ENCODE data around the gene ZFYVE26.
"Not testable (repeated sequence)": the region's sequence is repeated elsewhere in the genome, so short reads cannot be mapped to it uniquely, and the experiment has no call there.

Gene ZFYVE26

DNA sequence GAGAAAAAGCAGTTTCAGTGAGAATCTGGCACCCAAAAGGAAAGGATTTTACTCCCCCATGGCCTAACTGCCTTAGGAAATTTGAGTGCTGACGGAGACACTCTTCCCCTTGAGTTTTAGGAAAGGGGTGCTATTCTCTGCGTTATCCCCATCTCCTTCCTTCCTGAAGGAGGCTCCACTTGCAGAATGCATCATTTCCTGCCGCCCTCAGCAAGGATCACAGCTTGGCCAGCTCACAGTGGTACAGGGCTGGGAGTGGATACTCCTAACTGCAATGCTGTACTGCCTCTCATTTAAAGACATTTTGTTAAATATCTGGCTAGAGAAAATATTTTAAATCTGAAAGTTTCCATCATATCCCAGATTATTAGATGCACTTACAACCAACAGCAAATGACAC lies 81.7 kb downstream of the ZFYVE26 start:
- ATAC-seq (replicated peaks; ENCODE audit: extremely low read depth, poor library complexity, severe bottlenecking) (no peak), DNase-seq (ENCODE audit: low spot score in 2 of 2) (no peak)
- no peaks in the 10 kb centered on the region for H3K4me1 Mint-ChIP-seq
- H3K27me3 Mint-ChIP-seq = peaks cover 8% of the 10 kb centered on the region
- peaks cover 3% of the 10 kb centered on the region for H3K36me3 Mint-ChIP-seq (ENCODE audit: insufficient read depth)
- H3K4me3 Mint-ChIP-seq = no peak overlapping the region
- H3K9me3 Mint-ChIP-seq = no peaks in the 10 kb centered on the region
- no peak overlapping the region for H3K27ac Mint-ChIP-seq (ENCODE audit: low read depth)

DNA sequence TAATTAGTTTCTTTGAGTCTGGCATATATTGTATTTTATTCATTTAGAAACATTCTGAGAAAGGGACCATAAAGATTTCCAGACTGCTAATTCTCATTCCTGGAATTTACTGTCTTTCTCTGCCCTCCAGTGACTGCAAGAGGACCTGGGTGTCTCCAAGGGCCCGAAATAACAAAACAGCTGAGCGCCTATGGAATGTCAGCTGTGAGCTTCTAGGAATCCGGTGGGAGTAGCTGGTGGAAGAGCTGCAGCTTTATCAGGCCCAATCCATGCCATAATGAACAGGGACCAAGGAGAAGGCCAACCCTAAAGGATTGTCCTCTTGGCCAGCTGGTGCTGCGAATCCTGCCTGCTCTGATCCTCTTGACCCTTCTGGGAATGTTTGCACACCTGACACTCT lies 82.8 kb downstream of the ZFYVE26 start:
- Mint-ChIP-seq H3K9me3 (no peaks in the 10 kb centered on the region), H3K36me3 (ENCODE audit: insufficient read depth) (peaks cover 3% of the 10 kb centered on the region), H3K4me3 (no peak overlapping the region), H3K4me1 (no peaks in the 10 kb centered on the region), H3K27ac (ENCODE audit: low read depth) (no peak overlapping the region), H3K27me3 (peaks cover 8% of the 10 kb centered on the region)
- DNase-seq (ENCODE audit: low spot score in 2 of 2) (no peak), ATAC-seq (replicated peaks; ENCODE audit: extremely low read depth, poor library complexity, severe bottlenecking) (no peak)

DNA sequence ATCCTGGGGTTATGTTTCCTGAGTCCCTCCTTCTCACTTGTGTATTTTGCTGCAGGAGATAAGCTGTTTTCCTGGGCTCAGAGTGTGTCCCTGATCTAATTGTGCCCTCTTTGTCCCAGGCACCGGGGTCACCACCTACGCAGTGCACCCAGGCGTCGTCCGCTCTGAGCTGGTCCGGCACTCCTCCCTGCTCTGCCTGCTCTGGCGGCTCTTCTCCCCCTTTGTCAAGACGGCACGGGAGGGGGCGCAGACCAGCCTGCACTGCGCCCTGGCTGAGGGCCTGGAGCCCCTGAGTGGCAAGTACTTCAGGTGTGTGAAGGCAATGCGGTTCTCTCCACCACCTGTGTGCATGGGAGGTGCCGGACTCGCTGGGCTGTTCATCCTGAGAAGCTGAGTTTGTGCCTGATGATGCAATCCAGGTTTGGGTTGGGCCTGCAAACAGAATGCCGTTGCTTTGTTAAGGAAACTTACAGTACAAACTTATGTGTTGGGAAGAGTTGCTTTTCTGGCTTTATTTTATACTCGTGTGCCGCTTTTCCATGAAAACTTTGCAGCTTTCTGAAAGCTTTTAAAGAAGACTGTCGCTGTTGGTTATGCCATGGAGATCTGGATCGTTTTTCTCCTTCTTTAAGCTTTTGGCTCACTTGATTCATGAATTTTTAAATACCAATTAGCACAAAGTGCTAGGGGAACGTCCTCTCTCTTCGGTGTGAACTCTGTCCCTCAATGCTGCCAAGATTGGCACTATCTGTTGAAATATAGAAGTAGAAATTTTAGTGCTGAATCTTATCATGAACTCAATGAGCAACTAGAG lies 87.1 kb downstream of the ZFYVE26 start:
- Mint-ChIP-seq H3K36me3 (ENCODE audit: insufficient read depth) (peaks cover 1% of the 10 kb centered on the region), H3K27me3 (peaks cover 23% of the 10 kb centered on the region), H3K27ac (ENCODE audit: low read depth) (no peak overlapping the region), H3K4me3 (no peak overlapping the region), H3K4me1 (no peaks in the 10 kb centered on the region), H3K9me3 (no peaks in the 10 kb centered on the region)
- no peak for DNase-seq (ENCODE audit: low spot score in 2 of 2)
- no peak for ATAC-seq (replicated peaks; ENCODE audit: extremely low read depth, poor library complexity, severe bottlenecking)

DNA sequence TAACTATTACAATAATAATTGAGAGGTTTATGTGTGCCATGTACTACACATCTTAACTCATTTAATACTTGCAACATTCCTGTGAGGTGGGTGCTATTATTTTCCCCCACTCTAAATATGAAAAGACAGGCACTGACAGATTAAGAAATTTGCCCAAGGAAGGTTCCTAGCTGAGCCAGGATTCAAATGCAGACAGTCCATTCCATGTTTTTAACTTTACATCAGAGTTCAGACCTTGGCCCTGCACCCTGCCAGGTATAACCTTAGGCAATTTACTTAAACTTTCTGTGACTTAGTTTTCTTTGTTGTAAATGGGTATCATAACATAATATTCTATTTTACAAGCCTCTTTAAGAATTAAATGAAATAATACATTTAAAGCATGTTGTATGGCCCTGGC lies 88.1 kb downstream of the ZFYVE26 start:
- Mint-ChIP-seq H3K4me1 (no peaks in the 10 kb centered on the region), H3K27ac (ENCODE audit: low read depth) (no peak overlapping the region), H3K27me3 (peaks cover 29% of the 10 kb centered on the region), H3K4me3 (no peak overlapping the region), H3K36me3 (ENCODE audit: insufficient read depth) (no peaks in the 10 kb centered on the region), H3K9me3 (no peaks in the 10 kb centered on the region)
- ATAC-seq (replicated peaks; ENCODE audit: extremely low read depth, poor library complexity, severe bottlenecking) (no peak), DNase-seq (ENCODE audit: low spot score in 2 of 2) (no peak)

DNA sequence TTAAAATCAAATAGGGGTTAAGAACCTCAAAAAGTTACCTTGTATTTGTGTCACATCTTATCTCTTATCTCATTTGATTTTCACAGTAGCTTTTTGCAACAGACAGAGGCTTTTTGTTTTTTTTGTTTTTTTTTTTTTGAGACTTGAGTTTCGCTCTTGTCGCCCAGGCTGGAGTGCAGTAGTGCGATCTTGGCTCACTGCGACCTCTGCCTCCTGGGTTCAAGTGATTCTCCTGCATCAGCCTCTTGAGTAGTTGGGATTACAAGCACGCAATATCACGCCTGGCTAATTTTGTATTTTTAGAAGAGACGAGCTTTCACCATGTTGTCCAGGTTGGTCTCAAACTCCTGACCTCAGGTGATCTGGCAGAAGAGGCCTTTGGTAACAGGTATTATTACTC lies 89.0 kb downstream of the ZFYVE26 start:
- Mint-ChIP-seq H3K9me3 (no peaks in the 10 kb centered on the region), H3K4me3 (no peak overlapping the region), H3K36me3 (ENCODE audit: insufficient read depth) (no peaks in the 10 kb centered on the region), H3K27ac (ENCODE audit: low read depth) (no peak overlapping the region), H3K4me1 (peaks cover 5% of the 10 kb centered on the region), H3K27me3 (peaks cover 36% of the 10 kb centered on the region)
- ATAC-seq (replicated peaks; ENCODE audit: extremely low read depth, poor library complexity, severe bottlenecking) = no peak
- DNase-seq (ENCODE audit: low spot score in 2 of 2) = no peak

DNA sequence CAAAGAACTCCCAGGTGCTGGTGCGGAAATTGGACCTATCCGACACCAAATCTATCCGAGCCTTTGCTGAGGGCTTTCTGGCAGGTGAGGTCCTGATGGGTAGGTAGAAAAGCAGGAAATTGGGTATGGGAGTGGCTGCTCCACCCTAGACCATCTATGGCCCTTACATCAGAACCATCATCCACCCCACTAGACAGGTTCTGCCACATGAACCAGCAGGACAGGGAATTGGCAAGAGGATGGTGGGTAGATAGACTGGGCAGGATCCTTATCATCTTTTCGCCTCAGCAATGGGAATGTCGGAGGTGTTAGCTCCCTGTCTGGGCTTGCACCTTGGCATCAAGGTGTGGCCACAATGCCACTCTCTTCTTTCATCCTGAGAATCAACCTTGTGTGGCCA lies 91.2 kb downstream of the ZFYVE26 start:
- DNase-seq (ENCODE audit: low spot score in 2 of 2) = no peak
- no peak for ATAC-seq (replicated peaks; ENCODE audit: extremely low read depth, poor library complexity, severe bottlenecking)
- Mint-ChIP-seq H3K4me3 (no peak overlapping the region), H3K27ac (ENCODE audit: low read depth) (no peak overlapping the region), H3K27me3 (peaks cover 55% of the 10 kb centered on the region), H3K36me3 (ENCODE audit: insufficient read depth) (no peaks in the 10 kb centered on the region), H3K9me3 (no peaks in the 10 kb centered on the region), H3K4me1 (peaks cover 8% of the 10 kb centered on the region)

DNA sequence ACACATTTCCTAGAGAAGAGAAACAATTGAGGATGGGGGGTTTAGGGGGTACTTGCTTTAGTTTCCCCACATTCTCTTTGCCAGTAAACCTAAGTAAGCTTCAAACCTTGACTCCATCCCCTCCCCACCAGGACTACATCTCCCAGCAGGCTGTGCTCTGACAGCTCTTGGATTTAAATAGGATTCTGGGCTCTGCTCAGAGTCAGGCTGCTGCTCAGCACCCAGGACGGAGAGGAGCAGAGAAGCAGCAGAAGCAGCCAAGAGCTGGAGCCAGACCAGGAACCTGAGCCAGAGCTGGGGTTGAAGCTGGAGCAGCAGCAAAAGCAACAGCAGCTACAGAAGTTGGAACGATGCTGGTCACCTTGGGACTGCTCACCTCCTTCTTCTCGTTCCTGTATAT lies 94.1 kb downstream of the ZFYVE26 start:
- Mint-ChIP-seq H3K27me3 (peaks cover 63% of the 10 kb centered on the region), H3K4me3 (no peak overlapping the region), H3K36me3 (ENCODE audit: insufficient read depth) (no peaks in the 10 kb centered on the region)

DNA sequence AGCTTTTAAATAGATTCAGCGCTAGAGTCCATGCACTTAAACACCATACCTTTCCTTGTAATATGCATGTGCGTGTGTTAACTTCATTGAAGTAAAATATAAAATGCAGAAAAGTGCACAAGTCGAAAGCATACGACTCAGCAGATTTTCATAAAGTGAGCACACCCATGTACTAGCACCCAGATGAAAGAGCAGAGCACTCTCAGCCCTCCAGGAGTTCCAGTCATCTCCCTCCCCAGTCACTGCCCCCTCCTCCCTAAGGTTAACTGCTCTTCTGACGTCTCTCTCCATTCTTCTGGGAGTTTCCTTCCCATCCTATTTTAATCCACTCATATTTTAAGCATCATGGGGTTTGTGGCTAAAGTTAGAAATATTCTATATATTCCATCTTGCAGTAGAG lies 94.5 kb downstream of the ZFYVE26 start:
- H3K36me3 Mint-ChIP-seq (ENCODE audit: insufficient read depth) = no peaks in the 10 kb centered on the region
- ATAC-seq (replicated peaks; ENCODE audit: extremely low read depth, poor library complexity, severe bottlenecking) = no peak
- H3K4me3 Mint-ChIP-seq = no peak overlapping the region
- DNase-seq (ENCODE audit: low spot score in 2 of 2) = no peak
- H3K4me1 Mint-ChIP-seq = peaks cover 8% of the 10 kb centered on the region
- H3K27ac Mint-ChIP-seq (ENCODE audit: low read depth) = no peak overlapping the region
- H3K9me3 Mint-ChIP-seq = no peaks in the 10 kb centered on the region
- peaks cover 65% of the 10 kb centered on the region for H3K27me3 Mint-ChIP-seq

More for the DNA sequence above, 94.1 kb downstream of the ZFYVE26 start:
- no peak for ATAC-seq (replicated peaks; ENCODE audit: extremely low read depth, poor library complexity, severe bottlenecking)
- H3K9me3 Mint-ChIP-seq = no peaks in the 10 kb centered on the region
- no peak overlapping the region for H3K27ac Mint-ChIP-seq (ENCODE audit: low read depth)
- DNase-seq (ENCODE audit: low spot score in 2 of 2) = no peak
- H3K4me1 Mint-ChIP-seq = peaks cover 8% of the 10 kb centered on the region

DNA sequence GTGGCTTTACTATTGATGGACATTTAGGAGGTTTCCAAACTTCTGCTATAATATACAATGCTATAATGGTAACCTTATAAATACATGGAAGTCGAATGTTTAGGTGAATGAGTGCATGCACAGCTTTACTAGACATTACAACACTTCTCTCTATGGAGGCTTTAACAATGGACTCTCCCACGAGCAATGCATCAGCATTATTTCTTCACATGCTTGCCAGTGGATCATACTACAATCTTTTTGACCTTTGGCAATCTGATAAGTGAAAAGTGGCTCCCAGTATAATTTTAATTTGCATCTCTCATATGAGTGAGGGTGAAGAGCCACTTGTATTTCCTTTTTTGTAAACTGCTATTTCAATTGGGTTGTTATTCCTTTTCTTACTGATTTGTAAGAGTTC lies 96.5 kb downstream of the ZFYVE26 start:
- Mint-ChIP-seq H3K4me1 (peaks cover 8% of the 10 kb centered on the region), H3K36me3 (ENCODE audit: insufficient read depth) (no peaks in the 10 kb centered on the region), H3K9me3 (no peaks in the 10 kb centered on the region), H3K4me3 (no peak overlapping the region), H3K27me3 (peaks cover 48% of the 10 kb centered on the region), H3K27ac (ENCODE audit: low read depth) (no peak overlapping the region)
- no peak for DNase-seq (ENCODE audit: low spot score in 2 of 2)
- no peak for ATAC-seq (replicated peaks; ENCODE audit: extremely low read depth, poor library complexity, severe bottlenecking)

DNA sequence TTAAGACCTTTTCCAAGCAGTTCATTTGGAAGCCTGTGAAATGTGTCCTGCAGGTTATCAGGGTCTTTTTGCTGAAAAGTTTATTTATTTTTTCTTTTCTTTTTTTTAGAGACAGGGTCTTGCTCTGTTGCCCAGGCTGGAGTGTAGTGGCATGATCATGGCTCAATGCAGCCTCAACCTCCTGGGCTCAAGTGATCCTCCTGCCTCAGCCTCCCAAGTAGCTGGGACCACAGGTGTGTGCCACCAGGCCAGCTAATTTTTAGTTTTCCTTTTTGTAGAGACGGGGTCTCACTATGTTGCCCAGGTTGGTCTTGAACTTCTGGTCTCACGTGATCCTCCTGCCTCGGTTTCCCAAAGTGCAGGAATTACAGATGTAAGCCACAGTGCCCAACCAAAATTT lies 97.0 kb downstream of the ZFYVE26 start:
- DNase-seq (ENCODE audit: low spot score in 2 of 2); H3K27ac Mint-ChIP-seq (ENCODE audit: low read depth); H3K9me3 Mint-ChIP-seq; H3K36me3 Mint-ChIP-seq (ENCODE audit: insufficient read depth); H3K4me3 Mint-ChIP-seq; ATAC-seq (replicated peaks; ENCODE audit: extremely low read depth, poor library complexity, severe bottlenecking); H3K4me1 Mint-ChIP-seq: not testable (repeated sequence)
- peaks cover 43% of the 10 kb centered on the region for H3K27me3 Mint-ChIP-seq

DNA sequence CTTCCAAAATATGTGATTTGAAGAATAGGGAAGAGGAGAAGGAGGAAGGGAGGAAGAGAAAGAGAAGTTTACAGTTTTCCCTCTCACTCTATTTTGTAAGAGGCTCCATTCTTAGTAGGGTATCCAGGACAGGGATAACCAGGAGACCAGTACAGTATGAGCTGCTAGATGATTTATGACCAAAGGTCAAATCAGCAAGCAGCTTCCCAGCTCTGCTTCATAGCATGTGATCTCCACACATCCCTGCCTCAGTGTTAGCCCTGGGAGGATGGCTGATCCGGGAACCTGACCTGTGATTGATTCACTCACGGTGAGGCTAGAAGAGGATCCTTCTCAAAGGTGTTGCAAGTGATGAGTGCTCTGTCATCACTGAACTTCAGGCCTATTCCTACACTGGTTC lies 98.1 kb downstream of the ZFYVE26 start:
- no peak overlapping the region for H3K4me3 Mint-ChIP-seq
- DNase-seq (ENCODE audit: low spot score in 2 of 2) (no peak), ATAC-seq (replicated peaks; ENCODE audit: extremely low read depth, poor library complexity, severe bottlenecking) (no peak)
- no peaks in the 10 kb centered on the region for H3K36me3 Mint-ChIP-seq (ENCODE audit: insufficient read depth)
- H3K9me3 Mint-ChIP-seq = no peaks in the 10 kb centered on the region
- H3K27ac Mint-ChIP-seq (ENCODE audit: low read depth) = no peak overlapping the region
- H3K27me3 Mint-ChIP-seq = peaks cover 36% of the 10 kb centered on the region
- peaks cover 8% of the 10 kb centered on the region for H3K4me1 Mint-ChIP-seq

DNA sequence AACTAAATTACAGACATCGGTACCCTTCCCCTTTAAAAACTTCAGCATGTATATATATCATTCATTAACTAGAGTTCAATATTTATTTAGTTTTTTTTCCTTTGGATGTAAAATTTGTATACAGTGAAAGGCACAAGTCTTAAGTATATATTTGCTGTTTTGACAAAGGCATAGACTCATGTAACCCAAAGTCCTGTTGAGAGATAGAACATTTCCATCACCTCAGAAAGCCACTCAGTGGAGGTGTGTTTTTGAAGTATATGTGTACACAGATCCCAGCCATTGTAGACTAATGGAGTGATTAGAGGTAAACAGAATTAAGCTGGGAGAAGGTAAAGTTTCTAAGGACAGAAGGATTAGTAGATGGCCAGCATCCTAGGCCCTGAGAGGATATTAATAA lies 99.3 kb downstream of the ZFYVE26 start:
- no peaks in the 10 kb centered on the region for H3K36me3 Mint-ChIP-seq (ENCODE audit: insufficient read depth)
- H3K27me3 Mint-ChIP-seq = peaks cover 25% of the 10 kb centered on the region
- no peak for DNase-seq (ENCODE audit: low spot score in 2 of 2)
- H3K4me3 Mint-ChIP-seq = no peak overlapping the region
- ATAC-seq (replicated peaks; ENCODE audit: extremely low read depth, poor library complexity, severe bottlenecking) = no peak
- H3K9me3 Mint-ChIP-seq = no peaks in the 10 kb centered on the region
- H3K4me1 Mint-ChIP-seq = peaks cover under 1% of the 10 kb centered on the region
- no peak overlapping the region for H3K27ac Mint-ChIP-seq (ENCODE audit: low read depth)

DNA sequence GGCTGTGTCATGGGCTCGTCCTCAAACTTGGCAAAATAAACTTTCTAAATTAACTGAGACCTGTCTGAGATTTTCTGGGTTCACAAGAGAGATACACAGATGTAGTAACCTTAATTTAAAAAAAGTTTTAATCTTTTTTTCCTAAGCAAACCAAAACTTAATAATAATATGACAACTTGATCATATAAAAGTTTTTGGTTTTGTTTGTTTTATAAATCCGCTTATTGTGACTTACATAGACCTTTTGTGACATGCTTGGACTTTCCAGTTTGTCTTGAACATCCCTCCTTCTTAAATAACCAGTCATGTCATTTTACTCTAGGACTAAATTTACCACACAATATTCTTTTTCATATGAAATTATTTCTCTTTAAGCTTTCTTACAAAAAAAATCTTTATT lies 106.2 kb downstream of the ZFYVE26 start:
- H3K9me3 Mint-ChIP-seq = no peaks in the 10 kb centered on the region
- H3K4me1 Mint-ChIP-seq = no peaks in the 10 kb centered on the region
- H3K27ac Mint-ChIP-seq (ENCODE audit: low read depth) = no peak overlapping the region
- no peaks in the 10 kb centered on the region for H3K27me3 Mint-ChIP-seq
- DNase-seq (ENCODE audit: low spot score in 2 of 2) = no peak
- no peak for ATAC-seq (replicated peaks; ENCODE audit: extremely low read depth, poor library complexity, severe bottlenecking)
- H3K36me3 Mint-ChIP-seq (ENCODE audit: insufficient read depth) = no peaks in the 10 kb centered on the region
- H3K4me3 Mint-ChIP-seq = no peak overlapping the region

Data from central memory CD8-positive, alpha-beta T cell (primary cell).